Measurements from ENCODE around the gene POLDIP2.

POLDIP2 gene

GRCh38 chr17:28334171-28334570 is 23.2 kb downstream of the POLDIP2 start:
- H3K4me2 ChIP-seq (ENCODE audit: low read depth, low read length), result peak overlapping the region; percentile 84
- no peak for DNase-seq
- no peaks in the 10 kb centered on the region for H3K27me3 ChIP-seq (replicated peaks; ENCODE audit: insufficient read depth, low read length)
- no peaks in the 10 kb centered on the region for H3K9me2 ChIP-seq (replicated peaks; ENCODE audit: insufficient read depth, low read length)
- TF ChIP-seq EZH2phosphoT487 (IDR thresholded peaks at IDR 0.05; ENCODE audit: low read length) (no peak), EZH2 (optimal IDR thresholded peaks at IDR 0.05; ENCODE audit: low read depth, low read length) (no peak), CTCF (IDR thresholded peaks at IDR 0.05; ENCODE audit: low read length) (no peak)
- no peak overlapping the region for H2AFZ ChIP-seq (ENCODE audit: low read length)
- H3K9me3 ChIP-seq (replicated peaks; ENCODE audit: insufficient read depth, low read length), result no peaks in the 10 kb centered on the region
- H3K9ac ChIP-seq (ENCODE audit: low read length), result peak overlapping the region; percentile 80; the same call in 1 of the 2 replicates
- no peak overlapping the region for H3K27ac ChIP-seq (ENCODE audit: low read length)
- H4K20me1 ChIP-seq (ENCODE audit: insufficient read depth, low read length), result no peaks in the 10 kb centered on the region
- H3K4me3 ChIP-seq (ENCODE audit: low read length), result peak overlapping the region; percentile 91
- H3K36me3 ChIP-seq (replicated peaks; ENCODE audit: insufficient read depth, low read length), result no peaks in the 10 kb centered on the region
- H3F3A ChIP-seq (ENCODE audit: insufficient read depth, low read length), result no peaks in the 10 kb centered on the region
- H3K79me2 ChIP-seq (ENCODE audit: low read length), result peaks cover 54% of the 10 kb centered on the region
- peaks cover 18% of the 10 kb centered on the region for H3K4me1 ChIP-seq (ENCODE audit: low read length)

DNA sequence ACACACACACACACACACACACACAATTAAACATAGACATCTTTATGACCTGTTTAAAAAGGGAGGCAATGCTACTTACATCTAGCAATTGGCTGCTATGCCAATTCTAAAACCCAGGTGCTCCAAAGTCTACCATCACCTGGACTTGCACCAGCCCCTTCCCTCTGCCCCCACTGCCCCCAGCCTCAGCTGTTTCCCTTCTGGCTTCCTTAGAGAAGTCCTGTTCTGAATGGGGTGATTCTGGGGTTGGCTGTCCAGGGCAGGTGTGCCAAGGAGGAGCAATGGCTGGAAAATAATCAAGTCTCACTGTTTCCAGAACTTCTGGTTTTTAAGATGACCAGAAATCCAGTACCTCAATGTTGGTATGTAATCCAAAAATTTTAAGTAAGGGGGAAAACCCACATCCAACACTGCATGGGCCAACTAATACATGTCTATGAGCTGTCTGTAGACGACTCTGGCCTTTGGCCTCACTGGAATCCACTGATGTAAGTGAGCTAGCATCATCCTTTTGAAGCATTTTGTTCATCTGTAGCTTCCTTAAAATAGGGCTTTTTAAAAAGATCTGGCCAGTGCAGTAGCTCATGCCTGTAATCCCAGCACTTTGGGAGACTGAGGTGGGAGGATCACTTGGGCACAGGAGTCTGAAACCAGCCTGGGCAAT is 24.1 kb downstream of the POLDIP2 start:
- H3K9me2 ChIP-seq (replicated peaks; ENCODE audit: insufficient read depth, low read length), result no peaks in the 10 kb centered on the region
- H3K4me3 ChIP-seq (ENCODE audit: low read length), result no peak overlapping the region
- H3K36me3 ChIP-seq (replicated peaks; ENCODE audit: insufficient read depth, low read length), result no peaks in the 10 kb centered on the region
- H3K9me3 ChIP-seq (replicated peaks; ENCODE audit: insufficient read depth, low read length), result no peaks in the 10 kb centered on the region
- no peak overlapping the region for H3K4me2 ChIP-seq (ENCODE audit: low read depth, low read length)
- H3K27me3 ChIP-seq (replicated peaks; ENCODE audit: insufficient read depth, low read length), result no peaks in the 10 kb centered on the region
- DNase-seq, result no peak
- no peak overlapping the region for H3K27ac ChIP-seq (ENCODE audit: low read length)
- no peaks in the 10 kb centered on the region for H3F3A ChIP-seq (ENCODE audit: insufficient read depth, low read length)
- no peak for TF ChIP-seq CTCF (IDR thresholded peaks at IDR 0.05; ENCODE audit: low read length)
- TF ChIP-seq EZH2phosphoT487 (IDR thresholded peaks at IDR 0.05; ENCODE audit: low read length), result no peak
- no peak for TF ChIP-seq EZH2 (optimal IDR thresholded peaks at IDR 0.05; ENCODE audit: low read depth, low read length)
- H3K79me2 ChIP-seq (ENCODE audit: low read length), result peaks cover 49% of the 10 kb centered on the region
- H3K9ac ChIP-seq (ENCODE audit: low read length), result no peak overlapping the region
- H2AFZ ChIP-seq (ENCODE audit: low read length), result no peak overlapping the region
- peaks cover 18% of the 10 kb centered on the region for H3K4me1 ChIP-seq (ENCODE audit: low read length)
- H4K20me1 ChIP-seq (ENCODE audit: insufficient read depth, low read length), result no peaks in the 10 kb centered on the region

- H3K27me3 ChIP-seq (replicated peaks; ENCODE audit: insufficient read depth, low read length), result no peaks in the 10 kb centered on the region
- TF ChIP-seq EZH2phosphoT487 (IDR thresholded peaks at IDR 0.05; ENCODE audit: low read length) (no peak), EZH2 (optimal IDR thresholded peaks at IDR 0.05; ENCODE audit: low read depth, low read length) (no peak), CTCF (IDR thresholded peaks at IDR 0.05; ENCODE audit: low read length) (no peak)
- DNase-seq, result no peak
- peaks cover 17% of the 10 kb centered on the region for H3K4me1 ChIP-seq (ENCODE audit: low read length)
- H3F3A ChIP-seq (ENCODE audit: insufficient read depth, low read length), result no peaks in the 10 kb centered on the region
- no peak overlapping the region for H3K27ac ChIP-seq (ENCODE audit: low read length)
- H3K9me2 ChIP-seq (replicated peaks; ENCODE audit: insufficient read depth, low read length), result no peaks in the 10 kb centered on the region
- H3K36me3 ChIP-seq (replicated peaks; ENCODE audit: insufficient read depth, low read length), result no peaks in the 10 kb centered on the region
- no peak overlapping the region for H3K9ac ChIP-seq (ENCODE audit: low read length)
- H4K20me1 ChIP-seq (ENCODE audit: insufficient read depth, low read length), result no peaks in the 10 kb centered on the region
- H3K9me3 ChIP-seq (replicated peaks; ENCODE audit: insufficient read depth, low read length), result no peaks in the 10 kb centered on the region
- no peak overlapping the region for H3K4me3 ChIP-seq (ENCODE audit: low read length)
- H3K4me2 ChIP-seq (ENCODE audit: low read depth, low read length), result no peak overlapping the region
- no peak overlapping the region for H2AFZ ChIP-seq (ENCODE audit: low read length)
- H3K79me2 ChIP-seq (ENCODE audit: low read length), result peaks cover 43% of the 10 kb centered on the region
Measured at GRCh38 chr17:28331891-28332420, 25.4 kb downstream of the POLDIP2 start.
